GM12872 (cell line): ENCODE results near the gene CTDP1.

Experiments used
- CTCF ChIP-seq: IDR thresholded peaks from 3 replicates; pipeline ENCODE4 v1.5.1; 2011; ENCODE audit warnings: low read depth, mild to moderate bottlenecking, low read length, moderate library complexity; ENCODE audit not compliant: insufficient read depth

CTDP1 gene

GRCh38 chr18:79738041-79738461 is 58.4 kb downstream of the CTDP1 start:
- TF ChIP-seq CTCF = no peak

- no peak for TF ChIP-seq CTCF
These were observed 59.2 kb downstream of the CTDP1 start for GRCh38 chr18:79738581-79739439.

- TF ChIP-seq CTCF = no peak
These were observed 59.8 kb downstream of the CTDP1 start for GRCh38 chr18:79739440-79739778.

- no peak for TF ChIP-seq CTCF
These were observed 61.1 kb downstream of the CTDP1 start for GRCh38 chr18:79740521-79741361.

- TF ChIP-seq CTCF = no peak
These were observed 61.7 kb downstream of the CTDP1 start for GRCh38 chr18:79741362-79741700.

GRCh38 chr18:79742076-79742475 is 62.5 kb downstream of the CTDP1 start:
- no peak for TF ChIP-seq CTCF

GRCh38 chr18:79744625-79745024 is 65.0 kb downstream of the CTDP1 start:
- TF ChIP-seq CTCF = no peak
